Measurements from ENCODE around the gene PPARG.

PPARG gene

GRCh38 chr3:12452361-12453330, 163.8 kb downstream of the PPARG start:
- Histone ChIP-seq H3F3A (ENCODE audit: control insufficient read depth, insufficient read depth) (no peaks in the 10 kb centered on the region), H3K9me3 (ENCODE audit: control insufficient read depth, insufficient read depth, low read length) (no peaks in the 10 kb centered on the region), H3K27ac (ENCODE audit: low read depth, low read length) (no peak overlapping the region), H3K4me2 (ENCODE audit: low read length) (no peak overlapping the region), H3K4me3 (ENCODE audit: low read length) (no peak overlapping the region), H3K9me2 (replicated peaks; ENCODE audit: control insufficient read depth, low read length) (no peaks in the 10 kb centered on the region), H3K27me3 (ENCODE audit: control insufficient read depth, low read length) (no peaks in the 10 kb centered on the region), H3K79me2 (ENCODE audit: control insufficient read depth, low read length) (no peaks in the 10 kb centered on the region), H3K4me1 (ENCODE audit: control insufficient read depth, low read length) (no peaks in the 10 kb centered on the region), H4K20me1 (ENCODE audit: control insufficient read depth, insufficient read depth, low read depth, low read length) (no peaks in the 10 kb centered on the region), H3K36me3 (ENCODE audit: control insufficient read depth, low read length) (no peaks in the 10 kb centered on the region)
- TF ChIP-seq EZH2phosphoT487 (IDR thresholded peaks at IDR 0.05; ENCODE audit: borderline replicate concordance, low read length) (no peak), CTCF (IDR thresholded peaks at IDR 0.05; ENCODE audit: low read depth, low read length, poor library complexity, severe bottlenecking) (no peak)

DNA sequence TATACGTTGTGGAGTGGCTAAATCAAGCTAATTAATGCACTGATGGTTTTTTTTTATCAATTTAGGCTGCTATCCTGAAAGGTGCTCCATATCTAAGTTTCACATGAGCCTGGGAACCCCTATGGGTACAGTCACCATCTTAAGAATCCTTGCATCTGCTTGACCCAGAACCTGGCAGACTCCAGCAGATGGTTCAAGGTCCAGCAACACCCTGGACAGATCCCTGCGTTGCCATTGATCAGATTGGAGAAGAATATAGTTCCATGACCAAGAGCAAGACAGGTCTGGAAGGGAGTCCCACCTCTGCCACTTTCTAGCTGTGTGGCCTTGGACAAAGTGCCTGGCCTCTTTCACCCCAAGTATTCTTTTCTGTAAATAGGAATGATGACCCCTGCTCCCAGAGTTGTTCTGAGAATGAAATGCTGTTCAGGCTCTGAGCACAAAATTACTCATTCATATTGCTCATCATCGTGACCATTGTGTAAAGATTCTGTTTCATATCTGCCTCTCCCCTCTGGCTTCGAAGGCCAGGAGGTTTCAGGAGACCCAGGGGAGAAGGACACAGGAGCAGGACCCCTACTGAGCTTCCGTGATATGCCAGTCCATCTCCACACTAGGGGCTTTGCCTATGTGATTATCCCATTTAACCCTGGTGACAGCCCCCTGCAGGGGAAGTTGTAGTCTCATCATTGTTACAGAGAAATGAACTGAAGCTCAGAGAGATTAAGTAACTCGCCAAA, 165.4 kb downstream of the PPARG start:
- no peaks in the 10 kb centered on the region for H3K4me1 ChIP-seq (ENCODE audit: control insufficient read depth, low read length)
- no peaks in the 10 kb centered on the region for H3F3A ChIP-seq (ENCODE audit: control insufficient read depth, insufficient read depth)
- H3K27ac ChIP-seq (ENCODE audit: low read depth, low read length), result no peak overlapping the region
- H3K4me2 ChIP-seq (ENCODE audit: low read length), result no peak overlapping the region
- H3K4me3 ChIP-seq (ENCODE audit: low read length), result no peak overlapping the region
- H3K27me3 ChIP-seq (ENCODE audit: control insufficient read depth, low read length), result no peaks in the 10 kb centered on the region
- H3K79me2 ChIP-seq (ENCODE audit: control insufficient read depth, low read length), result no peaks in the 10 kb centered on the region
- H4K20me1 ChIP-seq (ENCODE audit: control insufficient read depth, insufficient read depth, low read depth, low read length), result no peaks in the 10 kb centered on the region
- TF ChIP-seq CTCF (IDR thresholded peaks at IDR 0.05; ENCODE audit: low read depth, low read length, poor library complexity, severe bottlenecking), result no peak
- no peak for TF ChIP-seq EZH2phosphoT487 (IDR thresholded peaks at IDR 0.05; ENCODE audit: borderline replicate concordance, low read length)
- no peaks in the 10 kb centered on the region for H3K9me3 ChIP-seq (ENCODE audit: control insufficient read depth, insufficient read depth, low read length)
- H3K9me2 ChIP-seq (replicated peaks; ENCODE audit: control insufficient read depth, low read length), result no peaks in the 10 kb centered on the region
- H3K36me3 ChIP-seq (ENCODE audit: control insufficient read depth, low read length), result no peaks in the 10 kb centered on the region

DNA sequence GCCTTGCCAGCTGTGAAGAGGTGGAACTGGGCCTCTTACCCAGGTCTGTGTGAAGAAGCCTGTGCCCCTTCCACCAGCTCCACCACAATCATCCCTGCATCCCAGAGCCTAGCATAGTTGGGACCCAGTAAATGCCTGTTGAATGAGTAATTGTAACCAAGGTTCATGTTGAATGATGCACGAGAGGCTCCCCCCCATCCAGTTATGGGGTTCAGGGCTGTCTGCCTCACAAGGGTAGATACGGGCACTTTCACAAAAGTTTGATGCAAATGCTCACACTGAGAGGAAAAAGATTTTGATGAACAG, 165.9 kb downstream of the PPARG start:
- no peaks in the 10 kb centered on the region for H3K9me2 ChIP-seq (replicated peaks; ENCODE audit: control insufficient read depth, low read length)
- no peaks in the 10 kb centered on the region for H3K27me3 ChIP-seq (ENCODE audit: control insufficient read depth, low read length)
- H3K79me2 ChIP-seq (ENCODE audit: control insufficient read depth, low read length), result no peaks in the 10 kb centered on the region
- no peaks in the 10 kb centered on the region for H4K20me1 ChIP-seq (ENCODE audit: control insufficient read depth, insufficient read depth, low read depth, low read length)
- H3K9me3 ChIP-seq (ENCODE audit: control insufficient read depth, insufficient read depth, low read length), result no peaks in the 10 kb centered on the region
- no peaks in the 10 kb centered on the region for H3K36me3 ChIP-seq (ENCODE audit: control insufficient read depth, low read length)
- H3K4me2 ChIP-seq (ENCODE audit: low read length), result no peak overlapping the region
- H3F3A ChIP-seq (ENCODE audit: control insufficient read depth, insufficient read depth), result no peaks in the 10 kb centered on the region
- no peak overlapping the region for H3K27ac ChIP-seq (ENCODE audit: low read depth, low read length)
- TF ChIP-seq EZH2phosphoT487 (IDR thresholded peaks at IDR 0.05; ENCODE audit: borderline replicate concordance, low read length), result no peak
- no peak for TF ChIP-seq CTCF (IDR thresholded peaks at IDR 0.05; ENCODE audit: low read depth, low read length, poor library complexity, severe bottlenecking)
- no peak overlapping the region for H3K4me3 ChIP-seq (ENCODE audit: low read length)
- H3K4me1 ChIP-seq (ENCODE audit: control insufficient read depth, low read length), result no peaks in the 10 kb centered on the region

Data from DOHH2 (cell line).